SK-N-MC (cell line): ENCODE measurements around the gene TRIM27.

Source experiments
- EZH2 ChIP-seq: fragments of 200-600 bp; sonication (generic); IDR thresholded peaks from one replicate; pipeline ENCODE4 v1.6.1; 2017; ENCODE audit warnings: antibody characterized with exemption
- POLR2AphosphoS5 ChIP-seq: IDR thresholded peaks from 2 replicates; pipeline ENCODE4 v1.6.1; 2012; ENCODE audit warnings: mild to moderate bottlenecking, low read depth, low read length, borderline replicate concordance

- TF ChIP-seq POLR2AphosphoS5: no peak
- TF ChIP-seq EZH2: no peak
Measured at GRCh38 chr6:28941684-28942448, 18.1 kb upstream of the TRIM27 start.
